ENCODE data around the gene AFF1. TPM values are rescaled to one million over a fixed set of nuclear protein-coding genes. Genes with fewer than 3 reads are reported as not detected.

Gene AFF1
- total RNA-seq, 2 experiments from 2014 or later, result 28.7 to 69.7 TPM

DNA sequence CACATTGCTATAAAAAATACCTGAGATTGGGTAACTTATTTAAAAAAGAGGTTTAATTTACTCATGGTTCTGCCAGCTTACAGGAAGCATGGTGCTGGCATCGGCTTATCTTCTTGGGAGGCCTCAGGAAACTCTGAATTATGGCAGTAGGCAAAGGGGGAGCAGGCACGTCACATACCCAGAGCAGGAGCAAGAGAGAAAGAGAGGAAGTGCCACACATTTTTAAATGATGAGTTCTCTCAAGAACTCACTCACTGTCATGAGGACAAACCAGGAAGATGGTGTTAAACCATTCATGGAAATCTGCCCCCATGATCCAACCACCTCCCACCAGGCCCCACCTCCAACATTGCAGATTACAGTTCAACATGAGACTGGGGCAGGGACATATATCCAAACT, 10.0 kb upstream of the AFF1 start:
- Histone ChIP-seq H3K79me2 (ENCODE audit: insufficient read depth, low read depth, low read length) (no peaks in the 10 kb centered on the region; the same call in 1 of the 2 replicates), H3K9me3 (ENCODE audit: low read length) (no peaks in the 10 kb centered on the region), H3K4me2 (ENCODE audit: low read length) (no peak overlapping the region), H4K20me1 (ENCODE audit: insufficient read depth, low read length) (no peaks in the 10 kb centered on the region), H3K4me1 (ENCODE audit: insufficient read depth, low read length, poor library complexity, severe bottlenecking) (peaks cover 34% of the 10 kb centered on the region), H2AFZ (ENCODE audit: low read length) (no peak overlapping the region), H3K9me2 (ENCODE audit: insufficient read depth, low read length) (no peaks in the 10 kb centered on the region), H3K27ac (ENCODE audit: low read depth, low read length, poor library complexity, severe bottlenecking) (no peak overlapping the region), H3K36me3 (ENCODE audit: insufficient read depth, low read length) (peaks cover 11% of the 10 kb centered on the region), H3K4me3 (ENCODE audit: low read depth, low read length, poor library complexity, severe bottlenecking) (no peak overlapping the region)
- no TSS peak for BruUV-seq (replicated peaks)
- intact Hi-C loops (cut with micrococcal nuclease; ENCODE audit: unreplicated experiment), result loop anchor here (5.0 kb wide), 2 partner anchors 297 to 312 kb away; partner anchors contain the start of gene KLHL8
- TF ChIP-seq, protein P1, sequence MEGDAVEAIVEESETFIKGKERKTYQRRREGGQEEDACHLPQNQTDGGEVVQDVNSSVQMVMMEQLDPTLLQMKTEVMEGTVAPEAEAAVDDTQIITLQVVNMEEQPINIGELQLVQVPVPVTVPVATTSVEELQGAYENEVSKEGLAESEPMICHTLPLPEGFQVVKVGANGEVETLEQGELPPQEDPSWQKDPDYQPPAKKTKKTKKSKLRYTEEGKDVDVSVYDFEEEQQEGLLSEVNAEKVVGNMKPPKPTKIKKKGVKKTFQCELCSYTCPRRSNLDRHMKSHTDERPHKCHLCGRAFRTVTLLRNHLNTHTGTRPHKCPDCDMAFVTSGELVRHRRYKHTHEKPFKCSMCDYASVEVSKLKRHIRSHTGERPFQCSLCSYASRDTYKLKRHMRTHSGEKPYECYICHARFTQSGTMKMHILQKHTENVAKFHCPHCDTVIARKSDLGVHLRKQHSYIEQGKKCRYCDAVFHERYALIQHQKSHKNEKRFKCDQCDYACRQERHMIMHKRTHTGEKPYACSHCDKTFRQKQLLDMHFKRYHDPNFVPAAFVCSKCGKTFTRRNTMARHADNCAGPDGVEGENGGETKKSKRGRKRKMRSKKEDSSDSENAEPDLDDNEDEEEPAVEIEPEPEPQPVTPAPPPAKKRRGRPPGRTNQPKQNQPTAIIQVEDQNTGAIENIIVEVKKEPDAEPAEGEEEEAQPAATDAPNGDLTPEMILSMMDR (conservative IDR thresholded peaks at IDR 0.05; ENCODE audit: low read length), result no peak
- no peak for TF ChIP-seq EZH2phosphoT487 (IDR thresholded peaks at IDR 0.05; ENCODE audit: borderline replicate concordance, low read depth, low read length)
- DNase-seq (ENCODE audit: low spot score), result no peak
- POLR2A ChIA-PET, result interaction anchor here (1.5 to 2.3 kb wide), 3 partner anchors 8 to 466 kb away, joined by 3 to 10 read pairs (median 9); partner anchors contain the start of gene HSD17B11
- CTCF ChIA-PET (ENCODE audit: unreplicated experiment), result no interaction called here

- Histone ChIP-seq H3K27ac (ENCODE audit: low read depth, low read length, poor library complexity, severe bottlenecking) (no peak overlapping the region), H3K4me1 (ENCODE audit: insufficient read depth, low read length, poor library complexity, severe bottlenecking) (peaks cover 52% of the 10 kb centered on the region), H3K36me3 (ENCODE audit: insufficient read depth, low read length) (peaks cover 20% of the 10 kb centered on the region), H3K4me2 (ENCODE audit: low read length) (no peak overlapping the region), H3K79me2 (ENCODE audit: insufficient read depth, low read depth, low read length) (no peaks in the 10 kb centered on the region; the same call in 1 of the 2 replicates), H2AFZ (ENCODE audit: low read length) (no peak overlapping the region), H4K20me1 (ENCODE audit: insufficient read depth, low read length) (no peaks in the 10 kb centered on the region), H3K9me3 (ENCODE audit: low read length) (no peaks in the 10 kb centered on the region), H3K4me3 (ENCODE audit: low read depth, low read length, poor library complexity, severe bottlenecking) (no peak overlapping the region), H3K9me2 (ENCODE audit: insufficient read depth, low read length) (no peaks in the 10 kb centered on the region)
- intact Hi-C loops (cut with micrococcal nuclease; ENCODE audit: unreplicated experiment), result no loop called here
- POLR2A ChIA-PET, result interaction anchor here (0.6 to 1.1 kb wide), 3 partner anchors 78 to 293 kb away, joined by 3 to 6 read pairs (median 3); no protein-coding TSS in a partner anchor
- DNase-seq (ENCODE audit: low spot score), result no peak
- no TSS peak for BruUV-seq (replicated peaks)
- CTCF ChIA-PET (ENCODE audit: unreplicated experiment), result interaction anchor here (0.6 kb wide), 1 partner anchor 34 kb away, joined by 3 read pairs; no protein-coding TSS in a partner anchor
- no peak for TF ChIP-seq EZH2phosphoT487 (IDR thresholded peaks at IDR 0.05; ENCODE audit: borderline replicate concordance, low read depth, low read length)
- TF ChIP-seq, protein P1 (conservative IDR thresholded peaks at IDR 0.05; ENCODE audit: low read length), result no peak
Measured at GRCh38 chr4:86926435-86927086, 8.2 kb upstream of the AFF1 start.
